ENCODE measurements around the gene RMDN3.

DNA sequence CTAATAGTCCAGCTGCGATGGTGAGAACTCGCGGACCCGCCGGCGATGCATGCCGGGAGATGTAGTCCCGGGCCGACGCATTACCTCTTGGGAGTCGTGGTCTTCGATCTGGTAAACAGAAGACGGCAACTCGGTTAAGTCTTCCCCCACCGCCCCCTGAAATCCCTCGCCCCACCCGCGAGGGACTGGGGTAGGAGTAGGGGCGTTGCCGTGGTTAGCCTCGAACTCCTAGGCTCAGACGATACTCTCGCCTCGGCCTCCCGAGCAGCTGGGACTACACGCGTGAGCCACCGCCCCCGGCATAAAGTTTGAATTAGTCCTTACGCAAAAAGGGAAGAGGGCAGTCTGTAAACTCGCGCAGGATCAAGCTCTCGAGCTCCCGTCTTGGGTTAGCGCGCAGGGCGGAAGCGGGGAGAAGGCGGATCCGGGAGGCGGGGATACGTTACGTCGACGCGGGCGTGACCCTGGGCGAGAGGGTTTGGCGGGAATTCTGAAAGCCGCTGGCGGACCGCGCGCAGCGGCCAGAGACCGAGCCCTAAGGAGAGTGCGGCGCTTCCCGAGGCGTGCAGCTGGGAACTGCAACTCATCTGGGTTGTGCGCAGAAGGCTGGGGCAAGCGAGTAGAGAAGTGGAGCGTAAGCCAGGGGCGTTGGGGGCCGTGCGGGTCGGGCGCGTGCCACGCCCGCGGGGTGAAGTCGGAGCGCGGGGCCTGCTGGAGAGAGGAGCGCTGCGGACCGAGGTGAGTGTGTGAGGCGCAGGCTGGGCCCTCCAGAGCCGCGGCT, 60.2 kb downstream of the RMDN3 start, which contains the start of gene RAD51:
- no peak for TF ChIP-seq ZNF121 (CRISPR knock-in tag; conservative IDR thresholded peaks at IDR 0.05)
- TF ChIP-seq NFE2L1 (tag; IDR thresholded peaks at IDR 0.05; ENCODE audit: borderline replicate concordance, low read depth), result no peak
- peak; percentile 95 for TF ChIP-seq POLR2A (conservative IDR thresholded peaks at IDR 0.05)
- TF ChIP-seq, protein P1, sequence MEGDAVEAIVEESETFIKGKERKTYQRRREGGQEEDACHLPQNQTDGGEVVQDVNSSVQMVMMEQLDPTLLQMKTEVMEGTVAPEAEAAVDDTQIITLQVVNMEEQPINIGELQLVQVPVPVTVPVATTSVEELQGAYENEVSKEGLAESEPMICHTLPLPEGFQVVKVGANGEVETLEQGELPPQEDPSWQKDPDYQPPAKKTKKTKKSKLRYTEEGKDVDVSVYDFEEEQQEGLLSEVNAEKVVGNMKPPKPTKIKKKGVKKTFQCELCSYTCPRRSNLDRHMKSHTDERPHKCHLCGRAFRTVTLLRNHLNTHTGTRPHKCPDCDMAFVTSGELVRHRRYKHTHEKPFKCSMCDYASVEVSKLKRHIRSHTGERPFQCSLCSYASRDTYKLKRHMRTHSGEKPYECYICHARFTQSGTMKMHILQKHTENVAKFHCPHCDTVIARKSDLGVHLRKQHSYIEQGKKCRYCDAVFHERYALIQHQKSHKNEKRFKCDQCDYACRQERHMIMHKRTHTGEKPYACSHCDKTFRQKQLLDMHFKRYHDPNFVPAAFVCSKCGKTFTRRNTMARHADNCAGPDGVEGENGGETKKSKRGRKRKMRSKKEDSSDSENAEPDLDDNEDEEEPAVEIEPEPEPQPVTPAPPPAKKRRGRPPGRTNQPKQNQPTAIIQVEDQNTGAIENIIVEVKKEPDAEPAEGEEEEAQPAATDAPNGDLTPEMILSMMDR (IDR thresholded peaks at IDR 0.05 in 2 of 3, conservative IDR thresholded peaks at IDR 0.05 in 1 of 3; ENCODE audit: insufficient read depth in 2 of 3, low read depth in 1 of 3, low read length in 3 of 3), result 0 out of 6 replicates have a peak, but pooled peaks of 1 of the 3 experiments have one; percentile 5
- TF ChIP-seq MAFG (tag; conservative IDR thresholded peaks at IDR 0.05), result no peak
- no peak for TF ChIP-seq ZNF644 (tag; IDR thresholded peaks at IDR 0.05; ENCODE audit: low read depth)
- TF ChIP-seq, protein P2, sequence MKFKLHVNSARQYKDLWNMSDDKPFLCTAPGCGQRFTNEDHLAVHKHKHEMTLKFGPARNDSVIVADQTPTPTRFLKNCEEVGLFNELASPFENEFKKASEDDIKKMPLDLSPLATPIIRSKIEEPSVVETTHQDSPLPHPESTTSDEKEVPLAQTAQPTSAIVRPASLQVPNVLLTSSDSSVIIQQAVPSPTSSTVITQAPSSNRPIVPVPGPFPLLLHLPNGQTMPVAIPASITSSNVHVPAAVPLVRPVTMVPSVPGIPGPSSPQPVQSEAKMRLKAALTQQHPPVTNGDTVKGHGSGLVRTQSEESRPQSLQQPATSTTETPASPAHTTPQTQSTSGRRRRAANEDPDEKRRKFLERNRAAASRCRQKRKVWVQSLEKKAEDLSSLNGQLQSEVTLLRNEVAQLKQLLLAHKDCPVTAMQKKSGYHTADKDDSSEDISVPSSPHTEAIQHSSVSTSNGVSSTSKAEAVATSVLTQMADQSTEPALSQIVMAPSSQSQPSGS (CRISPR knock-in tag; IDR thresholded peaks at IDR 0.05), result no peak
- TF ChIP-seq SNRNP70 (optimal IDR thresholded peaks at IDR 0.05; ENCODE audit: low read depth, low read length), result no peak
- peak; percentile 91 for TF ChIP-seq CREM (IDR thresholded peaks at IDR 0.05; ENCODE audit: low read depth)
- TF ChIP-seq, protein P3, sequence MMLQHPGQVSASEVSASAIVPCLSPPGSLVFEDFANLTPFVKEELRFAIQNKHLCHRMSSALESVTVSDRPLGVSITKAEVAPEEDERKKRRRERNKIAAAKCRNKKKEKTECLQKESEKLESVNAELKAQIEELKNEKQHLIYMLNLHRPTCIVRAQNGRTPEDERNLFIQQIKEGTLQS (IDR thresholded peaks at IDR 0.05), result no peak
- TF ChIP-seq, protein P3 (CRISPR knock-in tag; conservative IDR thresholded peaks at IDR 0.05), result no peak; the same call in 1 of the 2 replicates
- no peak for TF ChIP-seq FOXK1 (CRISPR knock-in tag; IDR thresholded peaks at IDR 0.05; ENCODE audit: borderline replicate concordance)
- TF ChIP-seq, protein P4, sequence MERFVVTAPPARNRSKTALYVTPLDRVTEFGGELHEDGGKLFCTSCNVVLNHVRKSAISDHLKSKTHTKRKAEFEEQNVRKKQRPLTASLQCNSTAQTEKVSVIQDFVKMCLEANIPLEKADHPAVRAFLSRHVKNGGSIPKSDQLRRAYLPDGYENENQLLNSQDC (CRISPR knock-in tag; IDR thresholded peaks at IDR 0.05), result no peak
- TF ChIP-seq ZNF830 (CRISPR knock-in tag; IDR thresholded peaks at IDR 0.05), result no peak

All from K562 (cell line).